GM21515 (cell line): ENCODE results near the gene OAS3.
"Not testable (repeated sequence)": the region's sequence is repeated elsewhere in the genome, so short reads cannot be mapped to it uniquely, and the experiment has no call there.

Experiments
- ATAC-seq: cut with Tn5 transposase; IDR thresholded peaks from one replicate; pipeline ENCODE4 v1.9.1; 2021; ENCODE audit not compliant: unreplicated experiment

OAS3 gene, protein sequence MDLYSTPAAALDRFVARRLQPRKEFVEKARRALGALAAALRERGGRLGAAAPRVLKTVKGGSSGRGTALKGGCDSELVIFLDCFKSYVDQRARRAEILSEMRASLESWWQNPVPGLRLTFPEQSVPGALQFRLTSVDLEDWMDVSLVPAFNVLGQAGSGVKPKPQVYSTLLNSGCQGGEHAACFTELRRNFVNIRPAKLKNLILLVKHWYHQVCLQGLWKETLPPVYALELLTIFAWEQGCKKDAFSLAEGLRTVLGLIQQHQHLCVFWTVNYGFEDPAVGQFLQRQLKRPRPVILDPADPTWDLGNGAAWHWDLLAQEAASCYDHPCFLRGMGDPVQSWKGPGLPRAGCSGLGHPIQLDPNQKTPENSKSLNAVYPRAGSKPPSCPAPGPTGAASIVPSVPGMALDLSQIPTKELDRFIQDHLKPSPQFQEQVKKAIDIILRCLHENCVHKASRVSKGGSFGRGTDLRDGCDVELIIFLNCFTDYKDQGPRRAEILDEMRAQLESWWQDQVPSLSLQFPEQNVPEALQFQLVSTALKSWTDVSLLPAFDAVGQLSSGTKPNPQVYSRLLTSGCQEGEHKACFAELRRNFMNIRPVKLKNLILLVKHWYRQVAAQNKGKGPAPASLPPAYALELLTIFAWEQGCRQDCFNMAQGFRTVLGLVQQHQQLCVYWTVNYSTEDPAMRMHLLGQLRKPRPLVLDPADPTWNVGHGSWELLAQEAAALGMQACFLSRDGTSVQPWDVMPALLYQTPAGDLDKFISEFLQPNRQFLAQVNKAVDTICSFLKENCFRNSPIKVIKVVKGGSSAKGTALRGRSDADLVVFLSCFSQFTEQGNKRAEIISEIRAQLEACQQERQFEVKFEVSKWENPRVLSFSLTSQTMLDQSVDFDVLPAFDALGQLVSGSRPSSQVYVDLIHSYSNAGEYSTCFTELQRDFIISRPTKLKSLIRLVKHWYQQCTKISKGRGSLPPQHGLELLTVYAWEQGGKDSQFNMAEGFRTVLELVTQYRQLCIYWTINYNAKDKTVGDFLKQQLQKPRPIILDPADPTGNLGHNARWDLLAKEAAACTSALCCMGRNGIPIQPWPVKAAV

DNA sequence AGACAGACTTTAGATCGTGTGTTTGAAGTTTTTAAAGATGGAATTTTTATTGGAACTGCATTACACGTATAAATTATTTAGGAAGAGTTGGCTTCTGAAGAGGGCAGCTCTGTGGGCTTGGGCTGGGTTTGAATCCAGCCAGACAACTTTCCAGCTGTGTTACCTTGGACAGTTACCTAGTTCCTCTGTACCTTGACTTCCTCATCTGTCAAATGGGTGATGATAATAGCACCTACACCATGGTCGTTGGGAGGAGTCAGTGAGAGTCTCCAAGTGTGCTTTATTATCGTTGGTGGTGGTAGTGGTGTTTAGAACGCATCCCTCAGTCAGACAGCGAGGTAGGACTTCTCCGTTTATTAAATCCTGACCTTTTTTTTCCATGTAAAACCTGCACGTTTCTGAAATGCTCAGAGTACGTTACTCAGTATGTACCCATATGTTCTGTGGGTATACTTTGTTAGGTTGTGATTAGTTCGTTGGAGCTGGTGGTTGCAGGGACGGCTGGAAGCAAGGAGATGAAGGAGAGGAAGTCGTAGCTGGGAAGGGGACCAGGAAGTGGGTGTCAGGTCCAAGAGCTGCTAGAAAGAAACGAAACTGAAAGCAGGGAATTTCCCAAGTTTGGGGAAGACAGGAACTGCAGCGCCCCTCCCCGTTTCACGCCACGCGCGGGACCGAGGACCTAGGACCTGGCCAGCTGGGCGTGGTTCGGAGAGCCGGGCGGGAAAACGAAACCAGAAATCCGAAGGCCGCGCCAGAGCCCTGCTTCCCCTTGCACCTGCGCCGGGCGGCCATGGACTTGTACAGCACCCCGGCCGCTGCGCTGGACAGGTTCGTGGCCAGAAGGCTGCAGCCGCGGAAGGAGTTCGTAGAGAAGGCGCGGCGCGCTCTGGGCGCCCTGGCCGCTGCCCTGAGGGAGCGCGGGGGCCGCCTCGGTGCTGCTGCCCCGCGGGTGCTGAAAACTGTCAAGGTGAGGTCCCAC is at the start of gene OAS3:
OAS3 (plus strand) TSS at position 734 of the 979 bp plus-strand sequence; CDS start at position 791, 57 bp downstream.
- ATAC-seq: no peak

DNA sequence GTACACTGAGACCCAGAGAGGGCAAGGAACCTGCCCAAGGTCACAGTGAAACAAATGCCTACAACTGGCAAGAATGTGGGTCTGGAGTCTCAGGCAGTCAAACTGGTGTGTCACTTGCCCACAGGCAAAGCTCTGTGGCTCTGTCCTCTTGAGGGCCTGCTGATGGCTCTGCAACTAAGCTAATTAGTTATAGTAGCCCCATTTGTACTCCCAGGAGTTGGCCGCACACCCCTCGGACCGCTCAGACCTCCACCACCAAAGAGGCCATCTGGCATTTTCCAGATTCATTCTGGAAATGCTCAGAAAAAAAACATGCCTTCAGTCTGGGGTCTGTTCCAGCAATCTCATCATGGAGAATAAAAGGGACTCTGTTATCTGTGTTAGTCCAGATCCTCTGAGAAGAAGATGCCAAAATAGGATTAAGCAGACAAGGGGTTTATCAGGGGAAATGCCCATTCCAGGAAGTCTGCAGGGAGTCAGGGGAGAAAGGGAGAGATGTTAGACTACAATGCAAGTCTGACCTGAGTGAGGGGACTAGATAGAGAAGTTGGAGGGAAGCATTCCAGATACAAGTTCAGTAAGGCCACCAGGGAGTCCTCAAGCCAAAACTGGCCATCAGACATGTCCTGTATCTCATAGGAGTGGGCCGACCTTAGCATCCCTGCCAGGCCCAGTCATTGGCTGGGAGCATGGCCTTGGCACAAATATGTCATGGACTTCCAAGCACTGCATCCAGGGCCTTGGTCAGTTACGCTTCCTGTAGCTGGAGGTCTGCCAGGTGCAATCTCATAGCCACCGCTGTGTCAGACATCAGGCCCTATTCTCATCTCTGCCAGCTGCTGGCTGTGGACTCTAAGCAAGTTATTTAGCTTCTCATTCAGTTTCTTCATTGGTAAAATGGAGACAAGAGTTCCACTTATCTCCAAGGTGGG is 46.9 kb upstream of the OAS3 start:
- no peak for ATAC-seq

DNA sequence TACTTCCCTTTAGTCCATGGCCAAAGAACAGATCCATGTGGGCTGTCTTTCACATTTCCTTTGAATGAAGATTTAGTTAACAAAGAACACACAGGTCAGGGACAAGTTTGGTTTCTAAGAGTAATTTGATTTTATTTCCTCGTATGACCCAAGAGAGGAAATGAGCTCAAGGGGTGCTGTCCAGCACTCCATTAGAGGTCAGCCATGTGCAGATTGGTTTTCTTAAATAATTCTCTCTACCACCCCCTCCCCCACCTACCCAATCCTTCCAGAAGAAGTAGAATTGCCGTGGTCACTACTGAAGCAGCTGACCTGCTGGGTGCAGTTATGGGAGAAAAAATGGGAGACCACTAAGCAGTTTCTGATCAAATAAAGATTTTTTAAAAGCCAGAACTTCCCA is 45.4 kb upstream of the OAS3 start:
- no peak for ATAC-seq

DNA sequence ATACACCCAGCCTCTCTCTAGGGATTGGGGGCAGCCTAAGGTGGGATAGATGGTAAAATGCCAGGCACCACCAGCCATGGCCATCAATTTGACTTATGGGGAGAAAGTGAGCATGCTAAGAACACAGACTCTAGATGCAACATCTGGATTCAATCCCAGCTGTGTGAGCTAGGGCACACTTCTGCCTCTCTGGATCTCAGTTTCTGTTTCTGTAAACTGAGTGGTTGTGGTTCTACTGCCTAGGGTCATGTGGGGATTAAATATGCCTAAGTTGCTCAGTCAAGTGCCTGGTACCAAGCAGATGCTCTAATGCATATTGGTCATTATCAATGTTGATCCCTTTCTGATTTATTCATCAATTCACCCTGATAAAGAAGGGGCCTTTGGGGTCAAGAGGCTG is 44.1 kb upstream of the OAS3 start:
- no peak for ATAC-seq

DNA sequence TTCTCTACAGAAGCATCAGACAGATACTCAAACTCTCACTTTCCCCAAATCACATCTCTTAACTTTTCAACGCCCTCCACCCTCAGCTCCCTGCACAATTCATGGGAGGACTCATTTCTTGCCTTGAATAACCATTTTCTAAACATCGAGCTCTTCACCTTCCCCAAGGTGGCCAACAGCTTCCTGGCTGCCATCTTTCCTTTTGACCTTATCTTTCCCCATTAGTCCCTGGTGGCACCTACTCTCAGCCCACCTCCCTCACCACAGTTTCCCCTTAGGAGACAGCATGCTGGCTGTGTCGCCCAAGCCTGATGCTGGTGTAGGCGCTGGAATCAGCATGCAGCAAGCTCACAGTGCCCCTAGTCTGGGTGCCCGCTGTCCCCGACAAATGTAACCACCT is 39.9 kb upstream of the OAS3 start:
- ATAC-seq: no peak

DNA sequence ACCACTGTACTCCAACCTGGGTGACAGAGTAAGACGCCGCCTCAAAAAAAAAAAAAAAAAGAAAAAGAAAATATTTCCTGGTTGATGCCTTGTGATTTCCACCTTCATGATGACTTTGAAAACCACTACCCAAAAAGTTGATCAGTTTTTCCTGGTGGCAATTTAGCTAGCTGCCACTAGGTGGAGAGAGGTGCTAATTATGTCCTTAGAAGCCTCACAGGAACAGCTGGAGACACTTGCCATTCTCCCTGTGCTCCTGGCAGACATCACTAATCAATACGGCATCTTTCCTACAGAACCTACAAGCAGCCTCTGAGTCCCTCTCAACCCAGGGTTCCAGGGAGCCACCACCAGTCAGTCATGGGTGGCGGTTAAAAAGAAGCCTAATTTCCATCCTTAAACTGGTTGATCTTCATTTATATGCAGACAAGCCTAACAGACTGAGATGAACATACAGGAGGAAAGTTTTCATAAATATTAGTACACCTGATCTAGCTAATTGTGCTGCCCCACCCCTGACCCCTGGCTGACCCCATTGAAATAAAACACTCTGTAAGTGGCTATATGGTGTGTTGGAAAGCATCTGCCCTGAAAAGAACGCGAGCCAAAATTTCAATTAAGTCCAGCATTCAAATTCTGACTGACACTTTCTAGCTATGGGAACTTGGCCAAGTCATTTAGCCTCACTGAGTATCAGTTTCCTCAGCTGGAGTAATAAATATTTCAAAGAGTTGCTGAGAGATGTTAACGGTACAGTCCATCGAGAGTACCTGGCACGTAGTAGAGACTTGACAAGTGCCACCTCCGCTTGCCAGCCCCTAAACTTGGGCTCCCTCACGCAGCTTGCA is 37.8 kb upstream of the OAS3 start:
- no peak for ATAC-seq

DNA sequence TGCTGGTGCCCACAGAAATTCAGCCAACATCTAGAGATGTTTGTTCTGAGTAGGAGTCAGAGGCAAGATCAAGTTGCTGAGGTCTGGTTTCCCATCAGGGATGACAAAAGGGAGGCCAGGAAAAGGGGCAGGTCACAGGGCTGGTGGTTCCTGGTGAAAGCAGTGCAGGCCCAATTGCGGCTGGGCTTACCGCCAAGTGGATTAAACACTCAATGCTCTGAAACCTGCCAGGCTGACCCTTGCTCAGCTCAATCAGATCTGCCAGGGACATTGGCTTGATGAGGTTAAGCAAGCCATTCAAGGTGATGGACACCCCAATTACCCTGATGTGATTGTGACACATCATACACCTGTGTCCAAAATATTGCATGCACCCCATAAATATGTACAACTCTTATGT is 37.0 kb upstream of the OAS3 start:
- no peak for ATAC-seq

DNA sequence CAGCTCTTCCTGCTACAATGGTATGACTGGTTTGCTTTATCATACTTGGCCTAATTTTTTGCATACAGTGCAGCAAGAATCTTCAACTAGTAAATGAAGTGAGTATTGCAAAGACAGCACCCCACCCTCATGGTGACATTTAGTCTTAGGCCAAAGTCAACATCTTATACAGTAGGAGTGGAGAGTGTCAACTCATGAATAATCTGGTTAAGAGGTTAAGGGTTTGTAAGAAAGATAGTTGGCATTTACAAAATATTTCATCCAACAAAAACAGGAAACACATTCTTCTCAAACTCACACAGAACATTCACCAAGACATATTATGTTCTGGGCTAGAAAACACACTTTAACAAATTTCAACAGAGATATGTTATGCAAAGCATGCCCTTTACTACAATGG is 33.7 kb upstream of the OAS3 start:
- ATAC-seq: no peak

DNA sequence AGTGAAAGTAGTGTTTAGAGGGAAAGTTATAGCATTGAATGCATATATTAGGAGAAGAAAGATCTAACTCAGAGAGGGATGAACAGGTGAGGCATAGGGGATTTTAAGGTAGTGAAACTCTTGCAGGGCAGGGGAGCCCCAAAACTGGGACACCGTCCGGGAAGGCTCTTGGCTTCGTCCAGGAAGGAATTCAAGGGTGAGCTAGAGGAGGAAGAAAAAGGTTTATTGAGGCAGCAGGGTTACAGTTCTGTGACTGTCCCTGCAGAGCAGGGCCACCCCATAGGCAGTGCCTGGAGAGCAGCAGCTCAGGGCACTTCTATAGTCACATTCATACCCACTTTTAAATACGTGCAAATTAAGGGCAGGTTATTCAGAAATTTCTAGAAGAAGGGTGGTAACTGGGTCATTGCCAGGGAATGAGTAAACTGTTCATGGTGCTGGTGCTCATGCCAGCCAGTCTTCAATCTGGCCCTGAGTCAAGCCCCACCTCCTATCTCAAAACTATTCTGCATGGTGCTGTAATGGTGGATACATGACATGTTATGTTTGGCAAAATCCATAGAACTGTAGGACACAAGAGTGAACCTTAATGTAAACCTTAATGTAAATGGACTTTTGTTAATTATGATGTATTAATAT is 32.7 kb upstream of the OAS3 start:
- ATAC-seq: no peak

DNA sequence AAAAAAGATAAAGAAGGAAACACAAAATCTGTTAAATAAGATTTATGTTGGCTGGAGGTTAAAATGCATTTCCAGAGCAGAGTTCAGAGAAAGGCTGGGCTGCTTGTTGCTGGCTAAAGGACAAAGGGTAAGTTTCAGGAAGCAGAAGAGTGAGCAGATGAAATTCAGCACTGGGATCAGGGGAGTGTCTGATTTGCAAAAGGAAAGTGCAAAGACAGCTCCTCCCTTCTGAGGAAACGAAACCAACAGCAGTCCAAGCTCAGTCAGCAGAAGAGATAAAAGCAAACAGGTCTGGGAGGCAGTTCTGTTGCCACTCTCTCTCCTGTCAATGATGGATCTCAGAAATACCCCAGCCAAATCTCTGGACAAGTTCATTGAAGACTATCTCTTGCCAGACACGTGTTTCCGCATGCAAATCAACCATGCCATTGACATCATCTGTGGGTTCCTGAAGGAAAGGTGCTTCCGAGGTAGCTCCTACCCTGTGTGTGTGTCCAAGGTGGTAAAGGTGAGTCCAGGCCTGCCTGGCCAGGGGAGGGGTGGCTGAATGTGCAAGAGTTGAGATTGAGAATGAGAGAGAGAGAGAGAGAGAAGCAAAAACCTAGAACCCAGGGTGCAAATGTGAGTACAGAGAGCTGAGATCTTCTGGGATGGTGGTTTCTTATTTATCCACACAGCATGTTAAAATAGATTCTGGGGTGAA is 31.4 kb upstream of the OAS3 start, which contains the start of gene OAS1:
OAS1 (plus strand) TSS at position 251 of the 703 bp plus-strand sequence; CDS start at position 329, 78 bp downstream.
- peak; percentile 84 for ATAC-seq

DNA sequence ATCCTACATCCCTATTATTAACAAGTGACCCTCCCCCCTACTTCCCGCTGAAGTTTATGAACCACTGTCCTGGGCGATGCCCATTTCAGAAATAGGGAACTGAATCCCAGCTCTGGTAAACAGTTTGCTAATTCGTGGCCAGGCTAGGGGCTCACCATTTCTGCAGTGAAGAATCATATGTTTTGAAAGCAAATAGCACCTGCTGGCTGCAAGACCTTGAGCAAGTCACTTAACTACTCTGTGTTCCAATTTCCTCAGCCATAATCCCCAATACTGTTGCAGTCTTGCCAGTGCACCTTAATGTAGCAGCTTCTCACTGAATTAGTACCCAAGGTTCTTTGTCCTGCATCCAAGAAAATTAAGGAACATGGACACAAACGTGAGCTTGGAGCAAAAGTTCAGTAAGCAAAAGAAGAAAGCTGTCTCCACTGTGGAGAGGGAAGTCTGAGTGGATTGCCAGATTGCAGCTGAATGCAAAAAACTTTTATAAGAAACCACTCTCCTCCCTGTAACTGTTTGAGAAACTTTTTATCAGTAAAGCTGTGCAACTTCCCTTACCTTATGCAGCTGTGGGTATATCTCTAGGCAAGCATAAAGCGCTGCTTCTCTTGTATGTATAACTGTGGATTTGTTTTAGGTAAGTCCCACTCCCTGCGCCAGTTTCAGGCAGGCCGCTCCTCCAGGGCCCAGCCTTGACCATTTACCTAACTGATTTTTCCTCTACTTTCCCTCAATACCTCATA is 30.7 kb upstream of the OAS3 start:
- ATAC-seq: peak; percentile 48

DNA sequence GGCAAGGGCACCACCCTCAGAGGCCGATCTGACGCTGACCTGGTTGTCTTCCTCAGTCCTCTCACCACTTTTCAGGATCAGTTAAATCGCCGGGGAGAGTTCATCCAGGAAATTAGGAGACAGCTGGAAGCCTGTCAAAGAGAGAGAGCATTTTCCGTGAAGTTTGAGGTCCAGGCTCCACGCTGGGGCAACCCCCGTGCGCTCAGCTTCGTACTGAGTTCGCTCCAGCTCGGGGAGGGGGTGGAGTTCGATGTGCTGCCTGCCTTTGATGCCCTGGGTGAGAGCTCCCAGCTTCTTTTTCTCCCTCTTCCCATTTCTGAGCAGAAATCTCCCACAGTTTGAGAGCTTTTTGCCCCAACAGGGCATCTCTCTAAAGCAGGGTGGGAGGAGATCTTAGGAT is 29.7 kb upstream of the OAS3 start:
- no peak for ATAC-seq

DNA sequence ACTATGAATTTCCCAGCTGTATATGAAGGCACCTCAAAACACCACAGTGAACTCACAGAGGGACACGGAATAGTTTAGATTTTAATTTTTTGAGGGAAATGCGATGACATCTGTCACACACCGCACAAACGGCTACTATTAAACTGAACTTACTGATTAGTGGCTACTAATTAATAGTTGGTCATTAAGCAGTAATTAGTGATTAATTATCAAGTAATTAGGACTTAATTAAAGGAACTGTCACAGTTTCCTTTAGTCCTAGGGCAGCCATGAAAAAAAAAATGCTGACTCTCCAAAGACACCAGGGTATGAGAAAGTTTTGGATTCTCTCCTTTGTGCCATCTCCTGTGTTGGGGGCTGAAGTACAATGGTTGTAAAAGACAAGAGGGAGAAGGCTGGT is 28.6 kb upstream of the OAS3 start:
- ATAC-seq: no peak

DNA sequence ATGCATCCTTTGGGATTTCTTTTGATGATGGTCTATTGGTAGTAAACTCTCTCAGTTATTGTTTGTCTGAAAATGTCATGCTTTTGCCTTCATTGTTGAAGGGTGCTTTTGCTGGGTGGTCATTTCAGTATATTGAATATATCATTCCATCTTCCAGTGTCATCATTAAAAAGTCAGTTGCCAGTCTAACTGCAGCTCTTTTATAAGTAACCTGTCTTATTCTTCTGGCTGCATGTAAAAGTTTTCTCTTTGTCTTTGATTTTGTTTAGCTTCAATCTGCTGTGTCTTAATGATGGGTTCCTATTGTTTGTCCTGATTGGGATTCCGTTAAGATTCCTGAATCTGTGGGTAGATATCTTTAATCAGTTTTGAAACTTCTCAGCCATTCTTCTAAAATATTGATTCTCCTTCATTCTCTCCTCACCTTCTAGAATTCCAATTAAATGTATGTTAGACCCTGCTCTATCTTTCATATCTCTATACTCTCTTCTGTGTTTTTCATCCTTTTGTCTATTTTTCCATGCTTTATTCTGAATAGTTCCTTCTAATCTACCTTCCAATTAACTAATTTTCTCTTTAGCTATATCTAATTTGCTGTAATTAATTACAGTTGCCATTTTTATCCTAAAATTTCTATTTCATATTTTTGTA is 25.1 kb upstream of the OAS3 start:
- ATAC-seq: no peak

DNA sequence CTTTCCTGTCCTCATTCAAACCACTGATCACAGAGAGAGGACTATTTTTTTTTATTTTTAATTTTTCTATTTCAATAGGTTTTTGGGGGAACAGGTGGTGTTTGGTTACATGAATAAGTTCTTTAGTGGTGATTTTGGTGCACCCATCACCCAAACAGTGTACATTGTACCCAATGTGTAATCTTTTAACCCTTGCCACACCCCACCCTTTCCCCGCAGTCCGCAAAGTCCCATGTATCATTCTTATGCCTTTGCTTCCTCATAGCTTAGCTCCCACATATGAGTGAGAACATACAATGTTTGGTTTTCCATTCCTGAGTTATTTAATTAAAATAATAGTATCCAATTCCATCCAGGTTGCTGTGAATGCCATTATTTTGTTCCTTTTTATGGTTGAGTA is 24.4 kb upstream of the OAS3 start:
- ATAC-seq: not testable (repeated sequence)

DNA sequence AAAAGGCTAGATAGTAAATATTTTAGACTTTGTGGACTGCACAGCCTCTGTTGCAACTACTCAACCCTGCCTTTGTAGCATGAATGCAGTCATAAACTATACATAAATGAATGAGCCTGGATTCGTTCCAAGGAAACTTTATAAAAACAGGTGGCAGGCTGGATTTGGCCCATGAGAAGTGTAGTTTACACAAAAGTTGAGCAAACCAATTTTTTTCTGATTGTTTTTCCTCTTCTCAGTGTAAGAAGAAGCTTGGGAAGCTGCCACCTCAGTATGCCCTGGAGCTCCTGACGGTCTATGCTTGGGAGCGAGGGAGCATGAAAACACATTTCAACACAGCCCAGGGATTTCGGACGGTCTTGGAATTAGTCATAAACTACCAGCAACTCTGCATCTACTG is 22.0 kb upstream of the OAS3 start:
- ATAC-seq: no peak
